IPS-NIHi7 (cell line): Measurements from ENCODE around the gene TENM3.
A peak's percentile ranks its signal among the peaks of the same experiment; 100 is the strongest.

ENCODE experiments used
- DNase-seq: peaks from one replicate; pipeline ENCODE4 v3.0.0; 2012; ENCODE audit warnings: mixed read lengths; ENCODE audit errors: extremely low spot score

The TENM3 gene

GRCh38 chr4:182513587-182514291, 270.5 kb downstream of the TENM3 start:
- no peak for DNase-seq

- DNase-seq, result no peak
These were observed 275.2 kb downstream of the TENM3 start for GRCh38 chr4:182518421-182518820.

GRCh38 chr4:182519528-182519927, 276.3 kb downstream of the TENM3 start:
- no peak for DNase-seq

- no peak for DNase-seq
These were observed 277.8 kb downstream of the TENM3 start for GRCh38 chr4:182521011-182521410.

- DNase-seq, result no peak
These were observed 285.6 kb downstream of the TENM3 start for GRCh38 chr4:182528819-182529218.

- DNase-seq, result no peak
These were observed 287.2 kb downstream of the TENM3 start for GRCh38 chr4:182530451-182530850.

- DNase-seq, result no peak
These were observed 288.5 kb downstream of the TENM3 start for GRCh38 chr4:182531555-182532162.

- no peak for DNase-seq
These were observed 289.2 kb downstream of the TENM3 start for GRCh38 chr4:182532441-182532840.

GRCh38 chr4:182533964-182534363, 290.8 kb downstream of the TENM3 start:
- no peak for DNase-seq

- DNase-seq, result no peak
These were observed 293.1 kb downstream of the TENM3 start for GRCh38 chr4:182536221-182536811.

- no peak for DNase-seq
These were observed 294.0 kb downstream of the TENM3 start for GRCh38 chr4:182537031-182537795.

GRCh38 chr4:182538031-182538430, 294.8 kb downstream of the TENM3 start:
- no peak for DNase-seq

- no peak for DNase-seq
These were observed 297.3 kb downstream of the TENM3 start for GRCh38 chr4:182540496-182540895.

- DNase-seq, result no peak
These were observed 304.2 kb downstream of the TENM3 start for GRCh38 chr4:182547435-182547834.

- DNase-seq, result no peak
These were observed 305.0 kb downstream of the TENM3 start for GRCh38 chr4:182548156-182548555.

GRCh38 chr4:182549356-182549755, 306.2 kb downstream of the TENM3 start:
- no peak for DNase-seq

GRCh38 chr4:182552948-182553347, 309.7 kb downstream of the TENM3 start:
- DNase-seq, result no peak

GRCh38 chr4:182553653-182554052, 310.5 kb downstream of the TENM3 start:
- DNase-seq, result no peak

- DNase-seq, result no peak
These were observed 311.5 kb downstream of the TENM3 start for GRCh38 chr4:182554736-182555135.

- peak; percentile 29 for DNase-seq
These were observed 312.8 kb downstream of the TENM3 start for GRCh38 chr4:182555997-182556418.

GRCh38 chr4:182556580-182556979, 313.4 kb downstream of the TENM3 start:
- DNase-seq, result no peak

GRCh38 chr4:182560358-182560757, 317.2 kb downstream of the TENM3 start:
- DNase-seq, result peak; percentile 68
